ENCODE results near the gene PMAIP1. TPM values are rescaled to one million over a fixed set of nuclear protein-coding genes. Genes with fewer than 3 reads are reported as not detected.

The PMAIP1 gene
- total and polyA plus RNA-seq, 9 of the 15 experiments (the other 6 are each of a cell fraction or from before 2014, with no cell fraction given): 8.0 to 22.9 (median 14.9) TPM

GRCh38 chr18:59881728-59882656 lies 17.8 kb upstream of the PMAIP1 start (continued):
- TF ChIP-seq REST (IDR thresholded peaks at IDR 0.05; ENCODE audit: borderline replicate concordance) (no peak), REST (CRISPR knock-in tag; IDR thresholded peaks at IDR 0.05; ENCODE audit: low read depth) (no peak), BRF1 (IDR thresholded peaks at IDR 0.05; ENCODE audit: borderline replicate concordance, extremely low read depth, insufficient read length) (no peak), ZNF785 (CRISPR knock-in tag; IDR thresholded peaks at IDR 0.05) (no peak), MEIS2 (IDR thresholded peaks at IDR 0.05; ENCODE audit: partially characterized antibody) (peak; percentile 56), ZBED1 (IDR thresholded peaks at IDR 0.05) (no peak), RFX1 (IDR thresholded peaks at IDR 0.05) (peak; percentile 52), HDGF (IDR thresholded peaks at IDR 0.05) (no peak), IFI16 (CRISPR knock-in tag; IDR thresholded peaks at IDR 0.05) (no peak), TAF15 (IDR thresholded peaks at IDR 0.05; ENCODE audit: low read depth, low read length) (no peak), STAT5A (IDR thresholded peaks at IDR 0.05; ENCODE audit: borderline replicate concordance, low read length) (no peak), HNRNPH1 (optimal IDR thresholded peaks at IDR 0.05; ENCODE audit: low read depth, low read length) (no peak), ARID3A (IDR thresholded peaks at IDR 0.05; ENCODE audit: borderline replicate concordance, low read depth, low read length) (peak; percentile 73; the same call in 1 of the 2 replicates), NCOA6 (IDR thresholded peaks at IDR 0.05) (no peak), NR2C2 (CRISPR knock-in tag; IDR thresholded peaks at IDR 0.05) (no peak), NR2C2 (tag; IDR thresholded peaks at IDR 0.05) (peak; percentile 46; the same call in 1 of the 2 replicates), RFX7 (CRISPR knock-in tag; IDR thresholded peaks at IDR 0.05) (no peak), MEF2D (tag; conservative IDR thresholded peaks at IDR 0.05; ENCODE audit: low read depth) (peak; percentile 72; the same call in 1 of the 2 replicates)
